Measurements from ENCODE around the gene PPP1R16B. TPM values are rescaled to one million over a fixed set of nuclear protein-coding genes. Genes with fewer than 3 reads are reported as not detected.

PPP1R16B gene
- total and polyA plus RNA-seq, 4 donors = 2.6 to 15.0 (median 7.1) TPM

DNA sequence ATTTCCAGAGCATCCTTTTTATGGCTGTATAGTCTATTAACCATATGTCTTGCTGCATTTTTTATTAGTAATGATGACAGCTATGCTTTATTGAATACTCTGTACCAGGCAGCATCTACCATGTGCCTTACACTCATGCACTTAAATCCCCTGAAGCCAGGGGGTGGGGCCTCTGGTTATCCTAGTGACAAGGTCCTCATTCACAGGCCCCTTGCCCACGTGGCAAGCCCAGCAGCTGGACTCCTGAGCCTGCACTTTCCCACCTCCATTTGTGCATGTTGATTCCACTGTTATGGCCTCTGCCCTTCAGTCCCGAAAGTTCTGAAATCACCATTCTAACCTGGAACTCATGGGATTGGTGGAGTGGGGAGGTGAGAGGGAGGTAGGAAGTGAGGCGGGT is 35.0 kb upstream of the PPP1R16B start:
- Histone ChIP-seq H3K27me3 (ENCODE audit: control insufficient read depth in 3 of 3, insufficient read depth in 3 of 3, low read length in 2 of 3) (no peaks in the 10 kb centered on the region), H3K4me1 (ENCODE audit: control insufficient read depth in 5 of 5, insufficient read depth in 5 of 5, low read length in 5 of 5) (no peaks in the 10 kb centered on the region), H3K27ac (ENCODE audit: low read depth in 1 of 2, low read length in 1 of 2) (no peak overlapping the region), H3K9me3 (ENCODE audit: control insufficient read depth in 4 of 4, insufficient read depth in 3 of 4, low read length in 3 of 4) (peaks cover 0 to 2% (median 0%) of the 10 kb centered on the region in 4 donors), H3K4me3 (no peak overlapping the region), H3K9ac (ENCODE audit: insufficient read depth in 1 of 2, low read length in 2 of 2) (no peak overlapping the region), H3K36me3 (ENCODE audit: control insufficient read depth in 4 of 4, insufficient read depth in 4 of 4, low read length in 4 of 4) (peaks cover 15 to 52% (median 43%) of the 10 kb centered on the region in 4 donors)
- ATAC-seq (ENCODE audit: insufficient read depth, low FRiP score) = no peak
- WGBS, 2 donors = 91 to 95% methylated on average over 3 of the region's 3 CpGs
- TF ChIP-seq, protein P1, sequence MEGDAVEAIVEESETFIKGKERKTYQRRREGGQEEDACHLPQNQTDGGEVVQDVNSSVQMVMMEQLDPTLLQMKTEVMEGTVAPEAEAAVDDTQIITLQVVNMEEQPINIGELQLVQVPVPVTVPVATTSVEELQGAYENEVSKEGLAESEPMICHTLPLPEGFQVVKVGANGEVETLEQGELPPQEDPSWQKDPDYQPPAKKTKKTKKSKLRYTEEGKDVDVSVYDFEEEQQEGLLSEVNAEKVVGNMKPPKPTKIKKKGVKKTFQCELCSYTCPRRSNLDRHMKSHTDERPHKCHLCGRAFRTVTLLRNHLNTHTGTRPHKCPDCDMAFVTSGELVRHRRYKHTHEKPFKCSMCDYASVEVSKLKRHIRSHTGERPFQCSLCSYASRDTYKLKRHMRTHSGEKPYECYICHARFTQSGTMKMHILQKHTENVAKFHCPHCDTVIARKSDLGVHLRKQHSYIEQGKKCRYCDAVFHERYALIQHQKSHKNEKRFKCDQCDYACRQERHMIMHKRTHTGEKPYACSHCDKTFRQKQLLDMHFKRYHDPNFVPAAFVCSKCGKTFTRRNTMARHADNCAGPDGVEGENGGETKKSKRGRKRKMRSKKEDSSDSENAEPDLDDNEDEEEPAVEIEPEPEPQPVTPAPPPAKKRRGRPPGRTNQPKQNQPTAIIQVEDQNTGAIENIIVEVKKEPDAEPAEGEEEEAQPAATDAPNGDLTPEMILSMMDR (IDR thresholded peaks at IDR 0.05; ENCODE audit: control extremely low read depth, extremely low read depth) = no peak
- DNase-seq = no peak

DNA sequence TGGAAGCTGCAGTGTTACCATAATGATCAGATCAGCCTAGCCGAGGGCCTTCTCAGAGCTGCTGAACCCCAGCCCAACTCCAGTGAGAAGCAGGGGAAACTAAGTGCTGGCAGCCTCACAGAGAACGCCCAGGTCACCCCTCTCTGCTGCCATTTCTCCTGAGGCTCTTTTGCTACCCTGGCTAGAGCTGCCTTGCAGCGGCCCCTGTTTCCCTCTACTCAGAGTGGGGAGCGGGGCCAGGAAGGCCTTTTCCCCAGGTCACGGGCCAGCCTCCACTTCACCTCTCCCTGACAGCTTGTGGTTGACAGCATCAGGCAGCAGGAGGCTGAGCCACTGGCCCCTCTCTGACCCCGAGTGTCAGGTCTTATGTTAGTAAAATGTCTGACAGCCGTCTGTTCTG is 34.5 kb upstream of the PPP1R16B start:
- no peak overlapping the region for H3K9ac ChIP-seq (ENCODE audit: insufficient read depth in 1 of 2, low read length in 2 of 2)
- H3K4me3 ChIP-seq = no peak overlapping the region
- WGBS, 2 donors = 89 to 94% methylated on average over 7 of the region's 7 CpGs
- H3K4me1 ChIP-seq (ENCODE audit: control insufficient read depth in 5 of 5, insufficient read depth in 5 of 5, low read length in 5 of 5) = no peaks in the 10 kb centered on the region
- H3K27me3 ChIP-seq (ENCODE audit: control insufficient read depth in 3 of 3, insufficient read depth in 3 of 3, low read length in 2 of 3) = no peaks in the 10 kb centered on the region
- H3K36me3 ChIP-seq (ENCODE audit: control insufficient read depth in 4 of 4, insufficient read depth in 4 of 4, low read length in 4 of 4) = peaks cover 14 to 48% (median 40%) of the 10 kb centered on the region in 4 donors
- no peak overlapping the region for H3K27ac ChIP-seq (ENCODE audit: low read depth in 1 of 2, low read length in 1 of 2)
- TF ChIP-seq, protein P1 (IDR thresholded peaks at IDR 0.05; ENCODE audit: control extremely low read depth, extremely low read depth) = no peak
- DNase-seq = no peak
- H3K9me3 ChIP-seq (ENCODE audit: control insufficient read depth in 4 of 4, insufficient read depth in 3 of 4, low read length in 3 of 4) = peaks cover 0 to 2% (median 0%) of the 10 kb centered on the region in 4 donors
- ATAC-seq (ENCODE audit: insufficient read depth, low FRiP score) = no peak

DNA sequence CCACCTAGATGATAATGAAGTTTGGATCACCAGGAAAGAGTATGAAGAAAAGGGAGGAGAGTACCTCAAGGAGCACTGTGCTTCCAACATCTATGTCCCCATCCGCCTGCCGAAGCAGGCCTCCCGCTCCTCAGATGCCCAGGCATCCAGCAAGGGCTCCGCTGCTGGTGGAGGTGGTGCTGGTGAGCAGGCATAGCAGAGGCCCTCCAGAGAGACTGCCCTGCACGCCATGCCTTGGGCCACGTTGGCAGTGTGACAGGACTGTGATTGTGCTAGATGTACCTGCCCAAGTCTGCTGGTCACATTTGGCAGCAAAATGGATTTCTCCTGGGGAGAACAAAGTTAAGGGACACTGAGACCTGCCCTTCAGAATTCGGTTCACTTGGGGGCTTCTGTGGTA is 33.9 kb upstream of the PPP1R16B start:
- TF ChIP-seq, protein P1 (IDR thresholded peaks at IDR 0.05; ENCODE audit: control extremely low read depth, extremely low read depth) = no peak
- no peak overlapping the region for H3K27ac ChIP-seq (ENCODE audit: low read depth in 1 of 2, low read length in 1 of 2)
- peaks cover 0 to 2% (median 0%) of the 10 kb centered on the region in 4 donors for H3K9me3 ChIP-seq (ENCODE audit: control insufficient read depth in 4 of 4, insufficient read depth in 3 of 4, low read length in 3 of 4)
- H3K27me3 ChIP-seq (ENCODE audit: control insufficient read depth in 3 of 3, insufficient read depth in 3 of 3, low read length in 2 of 3) = no peaks in the 10 kb centered on the region
- no peaks in the 10 kb centered on the region for H3K4me1 ChIP-seq (ENCODE audit: control insufficient read depth in 5 of 5, insufficient read depth in 5 of 5, low read length in 5 of 5)
- H3K9ac ChIP-seq (ENCODE audit: insufficient read depth in 1 of 2, low read length in 2 of 2) = no peak overlapping the region
- no peak overlapping the region for H3K4me3 ChIP-seq
- H3K36me3 ChIP-seq (ENCODE audit: control insufficient read depth in 4 of 4, insufficient read depth in 4 of 4, low read length in 4 of 4) = peaks cover 14 to 45% (median 38%) of the 10 kb centered on the region in 4 donors
- 86 to 96% methylated on average over 7 of the region's 7 CpGs for WGBS, 2 donors
- DNase-seq (no peak), ATAC-seq (ENCODE audit: insufficient read depth, low FRiP score) (no peak)

DNA sequence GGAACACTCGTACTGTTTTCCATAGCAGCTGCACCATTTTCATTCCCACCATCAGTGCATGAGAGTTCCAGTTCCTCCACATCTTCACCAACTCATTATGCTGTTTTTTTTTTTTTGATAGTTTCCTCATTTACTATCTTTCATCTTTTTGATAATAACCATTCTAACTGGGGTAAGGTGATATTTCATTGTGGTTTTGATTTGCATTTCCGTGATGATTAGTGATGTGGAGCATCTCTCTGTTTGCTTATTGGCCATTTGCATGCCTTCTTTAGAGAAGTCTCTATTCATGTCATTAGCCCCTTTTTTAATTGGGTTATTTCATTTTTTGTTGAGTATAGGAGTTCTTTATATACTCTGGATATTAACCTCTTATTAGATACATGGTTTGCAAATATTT is 31.3 kb upstream of the PPP1R16B start:
- Histone ChIP-seq H3K36me3 (ENCODE audit: control insufficient read depth in 4 of 4, insufficient read depth in 4 of 4, low read length in 4 of 4) (peaks cover 12 to 36% (median 26%) of the 10 kb centered on the region in 4 donors), H3K27me3 (ENCODE audit: control insufficient read depth in 3 of 3, insufficient read depth in 3 of 3, low read length in 2 of 3) (no peaks in the 10 kb centered on the region), H3K4me3 (no peak overlapping the region), H3K9me3 (ENCODE audit: control insufficient read depth in 4 of 4, insufficient read depth in 3 of 4, low read length in 3 of 4) (no peaks in the 10 kb centered on the region), H3K27ac (ENCODE audit: low read depth in 1 of 2, low read length in 1 of 2) (no peak overlapping the region), H3K4me1 (ENCODE audit: control insufficient read depth in 5 of 5, insufficient read depth in 5 of 5, low read length in 5 of 5) (no peaks in the 10 kb centered on the region), H3K9ac (ENCODE audit: insufficient read depth in 1 of 2, low read length in 2 of 2) (no peak overlapping the region)
- TF ChIP-seq, protein P1 (IDR thresholded peaks at IDR 0.05; ENCODE audit: control extremely low read depth, extremely low read depth) = no peak
- ATAC-seq (ENCODE audit: insufficient read depth, low FRiP score) (no peak), DNase-seq (no peak)
- 77 to 96% methylated on average over 2 of the region's 2 CpGs for WGBS, 2 donors

Measured in lung (tissue), 12 donors.